Stimulated activated naive B cell treated with anti-CD40 and anti-IgM and Interleukin-4, amounts not matched to agents 10 μg/mL and 1 μg/mL and 100 μg/mL, for 72 hours (primary cell): ENCODE results near the gene IMMP1L.

Experiments
- ATAC-seq, 2 donors: fragments of 150-1000 bp; cut with Tn5 transposase; replicated peaks; 2 replicates each; pipeline ENCODE4 v1.10.0; 2021; ENCODE audit warnings: moderate library complexity in 1 of 2
- DNase-seq: peaks from one replicate; pipeline ENCODE4 v3.0.0; 2021
- H3K27ac Mint-ChIP-seq: one replicate; pipeline ENCODE4 v1.8.0; 2022; ENCODE audit warnings: mild to moderate bottlenecking, mixed read lengths
- H3K27me3 Mint-ChIP-seq, 2 donors: one replicate each; pipeline ENCODE4 v1.8.0; 2022; ENCODE audit warnings: mixed read lengths in 2 of 2
- H3K36me3 Mint-ChIP-seq, 2 donors: one replicate each; pipeline ENCODE4 v1.8.0; 2022; ENCODE audit warnings: mixed read lengths in 2 of 2, mild to moderate bottlenecking in 1 of 2
- H3K4me1 Mint-ChIP-seq, 2 donors: one replicate each; pipeline ENCODE4 v1.8.0; 2022; ENCODE audit warnings: mixed read lengths in 2 of 2, mild to moderate bottlenecking in 1 of 2
- H3K4me3 Mint-ChIP-seq, 2 donors: one replicate each; pipeline ENCODE4 v1.8.0; 2022; ENCODE audit warnings: mild to moderate bottlenecking in 2 of 2, mixed read lengths in 2 of 2, moderate library complexity in 1 of 2
- H3K9me3 Mint-ChIP-seq, 2 donors: one replicate each; pipeline ENCODE4 v1.8.0; 2022; ENCODE audit warnings: mixed read lengths in 2 of 2, mild to moderate bottlenecking in 1 of 2

IMMP1L gene

DNA sequence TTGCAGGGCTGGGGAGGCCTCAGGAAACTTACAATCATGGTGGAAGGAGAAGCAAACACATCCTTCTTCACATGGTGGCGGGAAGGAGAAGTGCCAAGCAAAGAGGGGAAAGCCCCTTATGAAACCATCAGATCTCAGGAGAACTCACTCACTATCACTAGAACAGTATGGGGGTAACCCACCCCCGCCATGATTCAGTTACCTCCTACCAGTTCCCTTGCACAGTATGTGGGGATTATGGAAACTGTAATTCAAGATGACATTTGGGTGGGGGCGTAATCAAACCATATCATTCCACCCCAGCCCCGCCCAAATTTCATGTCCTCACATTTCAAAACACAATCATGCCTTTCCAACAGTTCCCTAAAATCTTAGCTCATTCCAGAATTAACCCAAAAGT lies 16.2 kb downstream of the IMMP1L start:
- Mint-ChIP-seq H3K36me3 (peaks cover 36 to 41% of the 10 kb centered on the region in 2 donors), H3K27ac (no peak overlapping the region), H3K4me3 (no peak overlapping the region), H3K4me1 (peaks cover 14 to 22% of the 10 kb centered on the region in 2 donors), H3K9me3 (peaks cover 6 to 8% of the 10 kb centered on the region in 2 donors), H3K27me3 (no peaks in the 10 kb centered on the region)
- no peak for DNase-seq
- ATAC-seq, result no peak

DNA sequence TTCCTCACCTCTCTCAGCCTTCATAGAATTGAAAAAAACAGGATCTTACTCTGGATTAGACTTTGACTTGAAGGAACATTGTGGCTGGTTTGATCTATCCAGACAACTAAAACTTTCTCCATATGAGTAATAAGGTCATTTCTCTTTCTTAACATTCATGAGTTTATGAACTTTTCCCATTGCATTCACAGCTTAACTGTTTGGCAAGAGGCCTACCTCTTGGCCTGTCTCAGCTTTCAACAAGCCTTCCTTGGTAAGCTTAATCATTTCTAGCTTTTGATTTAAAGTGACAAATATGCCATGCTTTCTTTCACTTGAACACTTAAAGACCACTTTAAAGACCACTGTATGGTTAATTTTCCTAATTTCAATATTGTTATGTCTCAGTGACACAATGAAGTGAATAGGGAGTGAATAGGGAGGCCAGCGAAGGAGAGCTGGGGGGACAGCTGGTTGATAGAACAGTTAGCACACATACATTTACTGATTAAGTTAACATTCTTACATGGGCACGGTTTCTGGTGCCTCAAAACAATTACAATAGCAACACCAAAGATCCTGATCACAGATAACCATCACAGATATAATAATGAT lies 17.0 kb downstream of the IMMP1L start:
- Mint-ChIP-seq H3K4me3 (no peak overlapping the region), H3K9me3 (peaks cover 6 to 8% of the 10 kb centered on the region in 2 donors), H3K36me3 (peaks cover 38 to 41% of the 10 kb centered on the region in 2 donors), H3K27ac (no peak overlapping the region), H3K4me1 (peaks cover 14 to 25% of the 10 kb centered on the region in 2 donors), H3K27me3 (no peaks in the 10 kb centered on the region)
- DNase-seq (no peak), ATAC-seq (no peak)

DNA sequence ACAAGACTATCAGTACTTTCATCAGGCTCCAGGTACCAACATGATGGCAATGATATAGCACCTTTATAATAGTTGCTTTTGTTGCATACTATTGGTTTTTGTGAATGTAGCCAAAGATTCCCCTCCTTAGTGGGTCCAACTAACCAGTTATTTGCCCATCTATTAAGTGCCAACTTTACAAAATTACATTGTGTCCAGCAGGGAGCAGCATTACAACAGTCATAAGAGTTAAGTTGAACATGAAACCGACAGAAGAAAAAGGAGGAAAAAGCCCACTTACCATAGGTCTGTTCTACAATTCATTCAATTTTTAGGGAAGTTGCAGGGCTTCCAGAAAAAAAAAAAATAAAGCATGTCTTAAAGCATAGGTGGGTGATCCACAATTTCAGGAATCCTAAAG lies 21.6 kb downstream of the IMMP1L start:
- no peaks in the 10 kb centered on the region for H3K9me3 Mint-ChIP-seq
- no peak overlapping the region for H3K4me3 Mint-ChIP-seq
- peaks cover 10 to 25% of the 10 kb centered on the region in 2 donors for H3K4me1 Mint-ChIP-seq
- no peak overlapping the region for H3K27ac Mint-ChIP-seq
- peaks cover 10 to 13% of the 10 kb centered on the region in 2 donors for H3K36me3 Mint-ChIP-seq
- no peak for DNase-seq
- H3K27me3 Mint-ChIP-seq, result no peaks in the 10 kb centered on the region
- no peak for ATAC-seq

DNA sequence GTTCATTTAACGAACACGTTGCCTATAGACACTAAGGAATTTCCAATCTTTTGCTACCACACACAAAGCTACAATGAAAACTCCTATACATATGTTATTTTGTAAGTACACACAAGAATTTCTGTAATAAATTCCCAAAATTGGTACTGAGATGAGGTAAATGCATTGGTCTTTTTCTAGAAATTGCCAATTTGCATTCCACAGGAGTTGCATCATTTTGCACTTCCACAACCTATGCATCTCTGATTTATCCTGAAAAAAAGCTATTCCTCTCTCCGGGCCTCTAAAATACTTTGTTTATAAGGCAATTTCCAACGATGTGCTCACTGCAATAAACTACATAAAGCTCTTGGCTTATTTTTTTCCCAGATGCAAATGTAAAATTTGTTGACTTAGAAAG lies 24.9 kb downstream of the IMMP1L start:
- Mint-ChIP-seq H3K9me3 (no peaks in the 10 kb centered on the region), H3K27me3 (no peaks in the 10 kb centered on the region), H3K27ac (no peak overlapping the region), H3K36me3 (peaks cover 2 to 3% of the 10 kb centered on the region in 2 donors), H3K4me3 (no peak overlapping the region), H3K4me1 (peaks cover 0 to 12% of the 10 kb centered on the region in 2 donors)
- ATAC-seq (no peak), DNase-seq (no peak)

DNA sequence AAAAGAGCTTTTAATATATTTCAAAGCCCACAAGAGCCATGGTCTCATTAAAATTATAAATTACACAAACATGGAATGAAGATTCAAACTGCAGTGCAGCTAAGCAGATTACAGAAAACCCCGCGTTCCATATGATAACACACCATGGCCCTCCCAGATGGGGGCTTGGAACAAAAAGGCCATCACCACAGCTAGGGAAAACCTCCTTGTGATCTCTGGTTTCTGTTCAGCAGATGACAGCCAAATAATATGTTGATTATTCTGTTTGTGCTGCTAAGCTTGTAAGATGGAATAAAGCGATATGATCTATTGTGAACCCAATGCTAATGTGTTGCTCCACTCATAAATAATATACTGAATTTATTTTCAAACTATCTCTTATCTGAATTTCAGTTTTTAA lies 28.5 kb downstream of the IMMP1L start:
- Mint-ChIP-seq H3K9me3 (no peaks in the 10 kb centered on the region), H3K36me3 (peaks cover 0 to 4% of the 10 kb centered on the region in 2 donors), H3K27me3 (no peaks in the 10 kb centered on the region), H3K27ac (no peak overlapping the region), H3K4me3 (no peak overlapping the region), H3K4me1 (peaks cover 0 to 11% of the 10 kb centered on the region in 2 donors)
- ATAC-seq (no peak), DNase-seq (no peak)

DNA sequence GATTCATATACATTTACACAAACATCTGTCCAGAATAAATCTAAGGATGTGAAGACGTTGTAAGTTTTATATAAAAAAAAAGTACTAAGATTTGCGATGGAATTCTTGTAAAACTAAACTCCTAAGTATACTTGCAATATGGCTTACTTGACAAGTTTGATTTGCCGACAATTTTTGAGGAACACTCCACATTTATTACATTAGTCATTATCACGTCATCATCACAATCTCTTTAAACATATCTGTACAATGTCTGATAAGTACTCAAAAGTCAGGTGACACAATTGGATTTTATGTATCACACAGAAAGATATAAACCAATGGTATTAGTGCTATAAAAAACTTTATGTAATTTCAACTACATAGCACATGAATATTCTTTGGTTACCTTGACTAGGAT lies 30.4 kb downstream of the IMMP1L start:
- no peak for DNase-seq
- no peak overlapping the region for H3K27ac Mint-ChIP-seq
- ATAC-seq, result no peak
- no peaks in the 10 kb centered on the region for H3K9me3 Mint-ChIP-seq
- H3K4me1 Mint-ChIP-seq, result peaks cover 0 to 11% of the 10 kb centered on the region in 2 donors
- H3K27me3 Mint-ChIP-seq, result no peaks in the 10 kb centered on the region
- H3K4me3 Mint-ChIP-seq, result no peak overlapping the region
- H3K36me3 Mint-ChIP-seq, result peaks cover 2 to 8% of the 10 kb centered on the region in 2 donors

DNA sequence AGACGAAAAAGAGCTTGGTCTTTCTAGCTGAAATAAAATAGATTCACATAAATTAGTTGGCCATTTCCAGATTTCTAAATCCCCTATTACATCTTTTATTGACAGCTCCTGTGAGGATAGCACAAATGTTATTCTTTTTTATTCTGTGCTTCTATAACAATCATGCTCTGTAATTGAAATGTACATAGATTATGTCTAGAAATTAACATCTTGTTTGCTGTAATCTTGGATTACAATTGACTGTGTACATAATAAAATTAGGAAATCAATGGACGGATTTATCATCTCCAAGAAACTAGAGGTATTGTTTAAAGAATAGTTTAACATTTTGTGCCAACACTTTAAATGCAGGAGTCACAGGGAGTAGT lies 31.2 kb downstream of the IMMP1L start:
- peaks cover 0 to 11% of the 10 kb centered on the region in 2 donors for H3K4me1 Mint-ChIP-seq
- ATAC-seq, result no peak

DNA sequence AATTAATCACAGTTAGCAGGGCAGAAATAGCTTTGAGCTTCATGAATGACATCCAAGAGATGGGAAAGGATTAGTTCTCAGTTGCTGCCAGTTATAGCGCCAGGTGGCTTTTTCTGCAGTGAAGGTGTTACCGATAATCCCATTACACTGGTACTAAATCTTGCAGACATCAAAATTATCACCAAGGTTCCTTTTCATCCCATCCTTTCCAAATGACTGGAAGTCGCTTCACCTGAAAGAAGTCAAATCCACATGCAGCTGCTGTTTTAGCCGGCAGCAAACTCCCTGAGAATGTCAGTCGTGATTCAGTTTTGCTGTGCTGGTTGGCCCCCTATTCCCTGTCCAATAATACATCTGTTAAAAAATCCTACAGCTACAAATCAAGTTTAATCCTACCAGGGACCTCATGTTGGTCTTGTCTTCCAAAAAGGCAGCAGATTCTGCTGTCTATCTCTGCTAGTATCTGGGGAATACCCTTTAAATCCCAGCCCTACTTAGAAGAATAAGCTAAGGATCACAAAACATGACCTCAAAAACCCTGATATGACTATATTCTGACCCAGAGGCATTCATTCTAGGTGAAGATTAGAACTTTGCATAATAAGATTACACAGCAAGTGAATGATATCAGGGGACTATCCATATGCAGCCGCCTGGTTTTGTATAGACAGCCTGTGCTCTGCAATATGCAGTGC lies 31.7 kb downstream of the IMMP1L start:
- Mint-ChIP-seq H3K4me1 (peaks cover 0 to 11% of the 10 kb centered on the region in 2 donors), H3K4me3 (no peak overlapping the region), H3K36me3 (peaks cover 2 to 8% of the 10 kb centered on the region in 2 donors), H3K27me3 (no peaks in the 10 kb centered on the region), H3K27ac (no peak overlapping the region), H3K9me3 (no peaks in the 10 kb centered on the region)
- DNase-seq, result no peak
- ATAC-seq, result no peak

More for the DNA sequence above, 31.2 kb downstream of the IMMP1L start:
- Mint-ChIP-seq H3K36me3 (peaks cover 2 to 8% of the 10 kb centered on the region in 2 donors), H3K27ac (no peak overlapping the region), H3K9me3 (no peaks in the 10 kb centered on the region), H3K27me3 (no peaks in the 10 kb centered on the region), H3K4me3 (no peak overlapping the region)
- no peak for DNase-seq

DNA sequence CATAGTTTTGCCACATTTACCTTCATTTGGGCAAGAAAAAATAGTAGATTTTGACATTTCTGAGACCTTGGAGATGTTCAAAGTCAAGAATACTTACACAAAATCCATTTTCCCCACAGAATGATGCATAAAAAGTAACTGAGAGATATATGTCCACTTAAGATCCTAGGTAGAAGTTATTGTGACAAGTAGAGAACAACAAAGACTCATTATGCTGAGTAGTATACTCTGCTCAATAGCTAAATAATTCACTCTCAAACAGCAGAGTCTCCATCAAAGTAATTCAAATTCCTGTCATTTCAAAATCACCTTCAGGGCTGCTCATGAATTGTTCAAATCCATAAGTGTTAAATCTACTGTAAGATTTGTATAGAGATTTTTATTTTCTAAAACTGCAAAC lies 35.3 kb downstream of the IMMP1L start:
- H3K27me3 Mint-ChIP-seq, result no peaks in the 10 kb centered on the region
- DNase-seq (no peak), ATAC-seq (no peak)
- H3K4me3 Mint-ChIP-seq, result no peak overlapping the region
- H3K9me3 Mint-ChIP-seq, result peaks cover 0 to 4% of the 10 kb centered on the region in 2 donors
- peaks cover 11 to 16% of the 10 kb centered on the region in 2 donors for H3K36me3 Mint-ChIP-seq
- H3K4me1 Mint-ChIP-seq, result peaks cover 0 to 5% of the 10 kb centered on the region in 2 donors
- no peak overlapping the region for H3K27ac Mint-ChIP-seq

DNA sequence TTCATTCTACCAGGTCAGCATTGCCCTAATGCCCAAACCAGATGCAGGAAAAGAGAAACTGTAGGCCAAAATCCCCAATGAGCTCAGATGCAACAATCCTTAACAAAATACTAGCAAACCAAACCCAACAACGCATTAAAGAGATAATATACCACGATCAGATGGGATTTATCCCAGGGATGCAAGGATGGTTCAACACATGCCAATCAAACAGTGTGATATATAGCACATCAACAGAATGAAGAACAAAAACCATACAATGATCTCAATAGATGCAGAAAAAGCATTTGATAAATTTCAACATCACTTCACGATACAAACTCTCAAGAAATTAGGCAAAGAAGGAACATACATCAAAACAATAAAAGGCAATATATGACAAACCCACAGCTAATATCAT lies 45.0 kb downstream of the IMMP1L start:
- no peaks in the 10 kb centered on the region for H3K27me3 Mint-ChIP-seq
- H3K9me3 Mint-ChIP-seq, result peaks cover 12 to 15% of the 10 kb centered on the region in 2 donors
- H3K4me1 Mint-ChIP-seq, result peaks cover 3 to 7% of the 10 kb centered on the region in 2 donors
- no peak overlapping the region for H3K27ac Mint-ChIP-seq
- ATAC-seq (no peak), DNase-seq (no peak)
- peaks cover 29 to 44% of the 10 kb centered on the region in 2 donors for H3K36me3 Mint-ChIP-seq
- no peak overlapping the region for H3K4me3 Mint-ChIP-seq

DNA sequence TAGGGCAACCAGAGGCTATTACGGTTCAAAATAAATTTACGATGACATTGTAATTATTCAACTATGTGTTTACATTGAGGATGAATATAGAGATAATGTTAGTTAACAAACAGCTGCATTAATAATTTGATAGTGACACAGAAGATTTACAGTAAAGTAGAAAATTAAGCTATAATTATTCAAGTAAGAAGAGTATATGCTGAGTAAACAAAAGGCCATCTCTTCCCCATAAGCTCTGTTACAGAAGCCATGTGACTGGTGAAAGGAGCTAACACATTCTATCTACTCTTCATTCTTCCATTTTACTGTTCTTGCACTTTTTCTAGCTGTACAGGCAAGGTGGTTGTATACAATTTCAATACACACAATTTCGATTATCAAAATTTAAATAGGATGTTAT lies 54.2 kb downstream of the IMMP1L start:
- Mint-ChIP-seq H3K36me3 (peaks cover 17 to 32% of the 10 kb centered on the region in 2 donors), H3K9me3 (no peaks in the 10 kb centered on the region)

DNA sequence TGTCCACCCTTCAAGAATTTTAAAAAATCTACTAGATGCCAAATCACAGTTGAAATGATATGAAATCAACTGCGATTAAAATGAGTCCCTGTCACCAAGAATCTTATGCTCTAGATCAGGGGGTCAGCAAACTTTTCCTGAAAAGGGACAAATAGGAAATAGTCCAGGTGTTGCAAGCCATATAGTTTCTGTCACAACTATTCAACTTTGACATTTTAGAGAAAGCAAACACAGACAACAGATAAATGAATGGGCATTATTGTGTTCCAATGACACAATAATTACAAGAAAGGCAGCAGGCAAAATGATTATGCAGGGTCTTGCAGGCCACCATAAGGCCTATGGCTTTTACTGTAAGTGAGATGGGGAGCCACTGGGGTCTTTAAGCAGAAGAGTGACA lies 58.6 kb downstream of the IMMP1L start:
- no peak overlapping the region for H3K4me3 Mint-ChIP-seq
- no peaks in the 10 kb centered on the region for H3K4me1 Mint-ChIP-seq
- no peak overlapping the region for H3K27ac Mint-ChIP-seq
- no peak for DNase-seq
- H3K36me3 Mint-ChIP-seq, result peaks cover 19 to 41% of the 10 kb centered on the region in 2 donors
- no peak for ATAC-seq
- H3K9me3 Mint-ChIP-seq, result no peaks in the 10 kb centered on the region
- H3K27me3 Mint-ChIP-seq, result no peaks in the 10 kb centered on the region

More for the DNA sequence above, 54.2 kb downstream of the IMMP1L start:
- Mint-ChIP-seq H3K4me3 (no peak overlapping the region), H3K27me3 (no peaks in the 10 kb centered on the region), H3K27ac (no peak overlapping the region), H3K4me1 (no peaks in the 10 kb centered on the region)
- ATAC-seq, result no peak
- DNase-seq, result no peak

DNA sequence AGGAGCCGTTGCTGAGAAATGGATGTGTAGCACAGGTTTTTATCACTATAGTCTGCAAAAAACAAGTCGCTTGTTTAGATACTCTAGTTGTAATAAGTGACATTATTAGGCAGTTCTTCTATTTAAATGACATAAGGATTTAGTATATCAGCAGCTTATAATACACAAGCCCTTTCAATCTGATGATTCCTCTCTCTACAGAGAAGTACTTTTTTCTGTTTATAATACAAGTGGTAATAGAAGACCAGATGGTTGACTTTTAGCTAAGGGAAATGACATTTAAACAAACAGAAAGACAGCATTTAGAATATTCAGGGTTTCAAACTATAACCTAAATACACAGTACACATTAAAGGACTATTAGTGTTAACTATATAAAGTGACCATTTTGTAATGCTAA lies 60.4 kb downstream of the IMMP1L start:
- no peak overlapping the region for H3K27ac Mint-ChIP-seq
- H3K27me3 Mint-ChIP-seq, result no peaks in the 10 kb centered on the region
- H3K4me3 Mint-ChIP-seq, result no peak overlapping the region
- no peaks in the 10 kb centered on the region for H3K9me3 Mint-ChIP-seq
- no peak for DNase-seq
- no peaks in the 10 kb centered on the region for H3K4me1 Mint-ChIP-seq
- H3K36me3 Mint-ChIP-seq, result peaks cover 16 to 38% of the 10 kb centered on the region in 2 donors
- no peak for ATAC-seq

DNA sequence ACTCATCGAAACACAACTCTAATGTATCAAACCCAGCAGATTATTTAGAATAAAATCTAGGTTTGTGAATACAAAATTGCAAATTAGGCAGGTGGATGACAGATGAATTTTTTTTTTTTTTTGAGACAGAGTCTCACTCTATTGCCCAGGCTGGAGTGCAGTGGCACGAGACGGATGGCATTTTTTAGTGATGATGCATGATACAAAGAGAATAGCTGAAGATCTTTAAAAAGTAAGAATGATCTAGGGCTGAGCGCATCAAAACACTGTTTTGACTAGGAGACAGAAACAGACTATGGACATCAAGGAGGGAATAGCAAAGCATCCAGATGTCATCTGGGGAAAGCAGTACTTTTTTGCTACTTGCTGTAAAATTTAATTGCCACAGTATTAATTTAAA lies 63.8 kb downstream of the IMMP1L start:
- Mint-ChIP-seq H3K4me1 (no peaks in the 10 kb centered on the region), H3K27ac (no peak overlapping the region), H3K4me3 (no peak overlapping the region), H3K36me3 (peaks cover 8 to 16% of the 10 kb centered on the region in 2 donors), H3K27me3 (no peaks in the 10 kb centered on the region), H3K9me3 (no peaks in the 10 kb centered on the region)
- DNase-seq, result no peak
- ATAC-seq, result no peak

DNA sequence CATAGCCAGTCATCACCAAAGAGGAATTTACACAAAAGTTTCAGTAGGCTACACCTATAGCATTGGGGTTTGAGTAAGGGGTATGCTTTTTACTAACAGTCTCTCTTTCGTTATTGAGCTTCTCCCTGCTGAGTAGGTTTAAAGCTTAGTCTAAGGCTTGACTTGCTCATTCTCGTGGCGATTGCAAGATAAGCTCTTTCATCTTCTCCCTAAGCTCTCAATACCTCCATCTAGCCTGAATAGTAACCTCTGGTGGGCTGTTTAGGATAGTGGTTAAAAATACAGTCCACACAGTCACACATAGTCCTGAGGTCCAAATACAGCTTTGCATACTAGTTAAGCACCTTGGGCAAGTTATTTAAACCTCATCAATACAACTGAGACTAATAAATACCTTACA lies 65.6 kb downstream of the IMMP1L start:
- no peaks in the 10 kb centered on the region for H3K9me3 Mint-ChIP-seq
- H3K4me3 Mint-ChIP-seq, result no peak overlapping the region
- no peaks in the 10 kb centered on the region for H3K27me3 Mint-ChIP-seq
- no peaks in the 10 kb centered on the region for H3K4me1 Mint-ChIP-seq
- H3K27ac Mint-ChIP-seq, result no peak overlapping the region
- DNase-seq (no peak), ATAC-seq (no peak)
- peaks cover 8 to 16% of the 10 kb centered on the region in 2 donors for H3K36me3 Mint-ChIP-seq
